ENCODE results near the gene NTRK3.

The NTRK3 gene

DNA sequence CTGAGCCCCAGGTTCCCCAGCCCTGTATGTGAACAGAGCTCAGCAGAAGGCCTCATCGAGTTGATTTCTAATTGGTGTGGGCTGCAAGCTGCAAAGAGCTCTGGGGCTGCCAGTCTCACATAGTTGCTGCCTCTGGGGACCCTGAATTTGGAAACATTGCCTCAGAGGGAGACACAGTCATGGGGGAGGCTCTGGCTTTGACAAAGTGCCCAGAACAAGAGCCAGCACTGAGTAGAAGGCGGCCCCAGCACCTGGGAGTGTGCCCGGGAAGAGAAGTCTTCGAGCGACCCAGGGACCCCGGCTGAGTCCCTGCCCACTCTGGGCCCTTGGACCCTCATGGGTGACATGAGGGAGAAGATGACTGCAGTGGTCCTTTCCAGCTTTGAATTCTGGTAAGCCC, 7.3 kb downstream of the NTRK3 start:
- no peak overlapping the region for H3K4me3 Mint-ChIP-seq
- no peaks in the 10 kb centered on the region for H3K9me3 Mint-ChIP-seq
- H3K27me3 Mint-ChIP-seq: peaks cover 30% of the 10 kb centered on the region
- intact Hi-C loops (cut with micrococcal nuclease): loop anchor here (10.0 kb wide), 1 partner anchor 1324 kb away; no protein-coding TSS in a partner anchor
- H3K4me1 Mint-ChIP-seq (ENCODE audit: low read depth): peaks cover 5% of the 10 kb centered on the region
- no peaks in the 10 kb centered on the region for H3K36me3 Mint-ChIP-seq (ENCODE audit: low read depth)
- no peak overlapping the region for H3K27ac Mint-ChIP-seq

DNA sequence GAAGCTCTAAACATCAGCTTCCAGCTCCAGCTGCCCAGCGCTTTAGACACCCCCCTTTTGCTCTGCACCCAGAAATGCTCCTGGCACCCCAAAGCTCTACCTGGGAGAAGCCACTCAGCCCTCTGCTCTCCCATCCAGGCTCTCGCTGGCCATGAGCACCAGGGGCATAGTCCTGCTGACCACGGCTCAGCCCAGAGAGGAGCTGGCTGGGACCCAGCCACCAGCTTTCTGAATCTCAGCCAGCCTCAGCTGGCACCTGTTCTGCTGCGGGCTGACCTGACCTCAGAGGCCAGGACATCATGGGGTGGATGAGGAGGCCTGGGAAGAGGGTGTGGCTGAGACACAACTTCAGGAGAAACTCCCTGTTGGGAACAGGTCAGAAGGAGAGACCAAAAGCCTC, 8.6 kb downstream of the NTRK3 start:
- Mint-ChIP-seq H3K9me3 (no peaks in the 10 kb centered on the region), H3K27ac (no peak overlapping the region), H3K36me3 (ENCODE audit: low read depth) (no peaks in the 10 kb centered on the region), H3K27me3 (peaks cover 18% of the 10 kb centered on the region), H3K4me3 (no peak overlapping the region), H3K4me1 (ENCODE audit: low read depth) (peaks cover 5% of the 10 kb centered on the region)
- intact Hi-C loops (cut with micrococcal nuclease): loop anchor here (10.0 kb wide), 1 partner anchor 1323 kb away; no protein-coding TSS in a partner anchor

DNA sequence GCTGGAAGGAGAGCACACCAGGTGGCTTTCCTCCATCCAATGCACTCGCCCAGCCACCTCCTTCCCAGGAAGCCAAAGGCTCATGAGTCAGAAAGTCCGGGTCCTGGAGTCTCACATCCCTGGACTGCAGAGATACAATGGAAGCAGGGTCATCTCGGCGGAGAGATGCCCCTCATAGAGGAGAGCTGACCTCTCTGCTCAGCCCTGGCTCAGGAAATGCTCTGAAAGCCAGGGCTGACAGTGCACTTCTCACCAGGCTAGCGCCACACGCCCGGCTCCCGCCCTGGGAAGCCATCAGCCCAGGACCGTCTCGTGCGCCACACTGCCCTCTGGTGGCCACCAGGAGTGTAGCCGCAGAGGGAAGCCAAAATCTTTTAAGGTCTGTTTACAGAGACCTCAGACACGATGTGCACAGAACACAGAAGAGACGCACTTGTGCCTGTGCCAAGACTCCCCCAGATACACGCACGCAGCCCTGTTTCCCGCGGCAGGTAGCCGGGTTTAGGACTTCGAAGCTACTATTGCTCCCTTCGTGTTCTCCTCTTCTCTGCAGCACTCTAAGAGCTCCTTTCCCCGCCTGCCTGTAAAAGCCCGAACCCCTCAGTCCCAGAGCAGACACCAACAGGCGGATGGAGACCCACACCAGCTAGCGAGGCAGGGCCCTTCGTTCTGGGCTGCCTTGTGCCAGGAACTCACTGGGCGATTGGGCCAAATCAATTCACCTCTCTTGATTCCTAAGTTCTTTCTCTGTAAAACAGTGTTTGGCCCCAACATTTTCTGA, 9.7 kb downstream of the NTRK3 start:
- Mint-ChIP-seq H3K27me3 (peaks cover 13% of the 10 kb centered on the region), H3K4me1 (ENCODE audit: low read depth) (peaks cover 5% of the 10 kb centered on the region), H3K4me3 (no peak overlapping the region), H3K9me3 (no peaks in the 10 kb centered on the region), H3K27ac (no peak overlapping the region), H3K36me3 (ENCODE audit: low read depth) (no peaks in the 10 kb centered on the region)
- intact Hi-C loops (cut with micrococcal nuclease): loop anchor here (10.0 kb wide), 1 partner anchor 1322 kb away; no protein-coding TSS in a partner anchor

DNA sequence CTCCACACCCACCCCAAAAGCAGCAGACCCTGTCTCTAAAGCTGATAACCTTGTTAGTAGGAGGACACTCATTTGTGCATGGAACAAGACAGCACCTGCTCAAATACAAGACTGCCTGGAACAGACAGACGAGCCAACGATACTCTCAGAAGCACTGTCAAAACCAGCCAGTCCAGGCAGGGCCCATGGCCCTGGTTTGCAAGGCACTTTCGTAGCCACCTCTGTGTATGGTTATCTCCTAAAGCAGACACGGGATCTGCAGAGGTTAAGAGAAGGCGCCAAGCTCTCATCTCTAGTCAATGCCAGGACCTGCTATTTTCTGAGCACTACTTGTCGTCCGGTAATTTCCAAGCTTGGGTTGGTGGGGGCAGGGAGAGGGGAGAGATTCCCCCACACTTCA, 10.5 kb downstream of the NTRK3 start:
- Mint-ChIP-seq H3K36me3 (ENCODE audit: low read depth) (no peaks in the 10 kb centered on the region), H3K4me1 (ENCODE audit: low read depth) (peaks cover 5% of the 10 kb centered on the region), H3K27me3 (peaks cover 13% of the 10 kb centered on the region), H3K9me3 (no peaks in the 10 kb centered on the region), H3K4me3 (no peak overlapping the region), H3K27ac (no peak overlapping the region)
- intact Hi-C loops (cut with micrococcal nuclease): loop anchor here (10.0 kb wide), 1 partner anchor 1321 kb away; no protein-coding TSS in a partner anchor

DNA sequence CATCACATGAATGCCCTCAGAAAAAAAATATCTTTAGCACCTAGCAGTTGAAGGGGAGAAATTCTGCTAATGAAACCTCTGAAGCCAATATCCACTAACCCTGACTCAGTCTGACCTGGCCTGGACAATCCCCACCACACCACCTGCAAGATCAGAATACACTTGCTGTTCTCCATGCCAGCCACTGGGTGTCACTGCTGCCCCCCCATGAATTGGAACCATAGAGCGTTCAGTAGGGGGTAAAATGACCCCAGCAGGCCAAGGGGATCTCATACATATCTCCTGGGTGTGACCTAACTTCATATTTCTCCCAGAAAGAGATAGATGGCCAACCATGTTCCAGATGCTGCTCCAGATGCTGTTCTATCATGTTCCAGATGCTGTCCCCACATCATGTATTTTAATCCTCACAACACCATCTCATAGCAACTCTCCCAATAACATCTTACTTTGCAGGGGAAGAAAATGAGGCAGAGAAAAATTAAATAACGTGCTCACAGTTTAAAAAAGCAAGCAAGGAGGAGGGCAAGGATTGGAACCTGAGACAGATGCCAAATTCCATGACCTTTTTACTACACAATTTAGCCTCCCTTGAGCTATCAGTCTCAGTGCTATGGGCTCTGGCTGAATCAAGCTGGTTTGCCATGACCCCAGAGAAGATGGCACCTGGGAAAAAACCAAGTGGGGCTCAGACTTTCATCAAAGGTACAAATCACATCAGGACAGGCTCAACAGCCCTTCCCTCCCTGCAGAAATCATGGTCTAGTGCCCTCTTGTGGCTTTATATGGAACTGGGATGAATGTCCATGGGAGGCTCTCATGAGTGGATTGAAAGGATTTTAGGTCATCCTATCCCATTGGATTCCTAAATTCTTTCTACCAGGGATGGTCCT, 12.4 kb downstream of the NTRK3 start:
- Mint-ChIP-seq H3K4me3 (no peak overlapping the region), H3K9me3 (no peaks in the 10 kb centered on the region), H3K27me3 (peaks cover 16% of the 10 kb centered on the region), H3K27ac (no peak overlapping the region), H3K36me3 (ENCODE audit: low read depth) (no peaks in the 10 kb centered on the region), H3K4me1 (ENCODE audit: low read depth) (peaks cover 5% of the 10 kb centered on the region)
- intact Hi-C loops (cut with micrococcal nuclease): loop anchor here (10.0 kb wide), 1 partner anchor 1319 kb away; no protein-coding TSS in a partner anchor

DNA sequence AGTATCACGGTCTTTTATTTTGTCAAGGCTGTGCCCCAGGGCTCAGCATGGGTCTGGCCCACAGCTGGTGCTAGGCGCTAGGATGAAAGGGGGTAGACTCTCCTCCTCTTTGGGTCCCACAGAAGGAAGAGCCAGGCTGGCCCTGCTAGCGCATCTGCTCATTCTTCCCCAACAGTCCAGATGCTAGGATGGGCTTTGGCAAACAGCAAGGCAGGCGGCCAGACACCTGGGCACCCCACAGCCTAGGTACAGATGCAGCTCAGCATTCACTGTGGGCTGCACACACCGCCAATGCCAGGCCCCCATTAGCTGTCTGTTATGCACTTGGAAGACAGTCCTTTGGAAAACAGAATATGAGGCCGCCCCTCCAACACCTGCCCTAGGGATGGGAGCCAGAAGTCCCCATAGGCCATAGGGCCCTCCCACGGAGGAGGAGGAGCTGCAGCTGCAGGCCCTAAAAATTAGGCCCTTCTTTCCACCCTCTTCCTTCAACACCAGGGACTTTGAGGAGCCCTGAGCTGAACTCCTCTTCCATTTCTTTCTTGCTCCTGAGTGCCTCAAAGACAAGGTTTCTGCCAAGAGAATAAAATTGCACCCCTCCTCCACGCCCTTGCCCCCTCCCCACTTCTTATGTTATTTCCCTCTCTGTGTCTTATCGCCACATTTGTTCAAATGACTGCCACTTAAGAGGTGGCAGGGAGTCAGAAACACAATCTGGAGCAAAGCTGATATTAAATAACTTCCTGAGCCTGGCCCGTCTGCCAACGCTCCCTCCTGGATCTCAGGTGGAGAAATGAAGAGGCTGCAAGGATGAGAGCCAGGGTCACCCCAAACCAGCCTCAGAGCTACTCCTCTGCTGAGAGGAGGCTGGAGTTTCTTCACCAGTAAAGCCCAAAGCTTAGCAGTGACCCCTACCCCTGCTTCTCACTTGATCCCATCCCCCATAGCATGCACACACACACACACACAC, 13.7 kb downstream of the NTRK3 start:
- Mint-ChIP-seq H3K27ac (no peak overlapping the region), H3K4me3 (no peak overlapping the region), H3K9me3 (no peaks in the 10 kb centered on the region), H3K36me3 (ENCODE audit: low read depth) (no peaks in the 10 kb centered on the region), H3K27me3 (peaks cover 16% of the 10 kb centered on the region), H3K4me1 (ENCODE audit: low read depth) (peaks cover 5% of the 10 kb centered on the region)
- intact Hi-C loops (cut with micrococcal nuclease): loop anchor here (10.0 kb wide), 1 partner anchor 1318 kb away; no protein-coding TSS in a partner anchor

DNA sequence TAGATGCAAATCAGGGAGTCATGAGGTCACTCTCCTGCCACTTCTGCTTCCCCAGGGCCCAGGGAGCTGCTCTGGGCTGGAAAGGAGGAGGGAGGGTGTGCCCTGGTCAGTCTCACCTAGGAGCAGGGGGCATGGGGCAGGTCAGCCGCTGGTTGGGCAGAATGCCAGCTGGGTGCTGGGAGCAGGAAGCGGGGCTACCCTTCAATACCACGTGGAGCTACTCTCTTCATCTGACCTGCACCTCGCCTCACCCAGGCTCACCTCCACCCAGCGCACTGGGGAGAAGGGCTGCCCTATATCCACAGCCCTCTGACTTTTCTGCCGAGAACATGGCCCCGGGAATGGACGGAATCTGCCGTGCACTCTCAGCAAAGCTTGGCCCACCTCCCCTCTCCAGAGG, 15.1 kb downstream of the NTRK3 start:
- H3K27me3 Mint-ChIP-seq: peaks cover 7% of the 10 kb centered on the region
- no peaks in the 10 kb centered on the region for H3K36me3 Mint-ChIP-seq (ENCODE audit: low read depth)
- H3K9me3 Mint-ChIP-seq: no peaks in the 10 kb centered on the region
- intact Hi-C loops (cut with micrococcal nuclease): loop anchor here (10.0 kb wide), 1 partner anchor 1317 kb away; no protein-coding TSS in a partner anchor
- H3K4me1 Mint-ChIP-seq (ENCODE audit: low read depth): peaks cover 2% of the 10 kb centered on the region
- no peak overlapping the region for H3K27ac Mint-ChIP-seq
- H3K4me3 Mint-ChIP-seq: no peak overlapping the region

DNA sequence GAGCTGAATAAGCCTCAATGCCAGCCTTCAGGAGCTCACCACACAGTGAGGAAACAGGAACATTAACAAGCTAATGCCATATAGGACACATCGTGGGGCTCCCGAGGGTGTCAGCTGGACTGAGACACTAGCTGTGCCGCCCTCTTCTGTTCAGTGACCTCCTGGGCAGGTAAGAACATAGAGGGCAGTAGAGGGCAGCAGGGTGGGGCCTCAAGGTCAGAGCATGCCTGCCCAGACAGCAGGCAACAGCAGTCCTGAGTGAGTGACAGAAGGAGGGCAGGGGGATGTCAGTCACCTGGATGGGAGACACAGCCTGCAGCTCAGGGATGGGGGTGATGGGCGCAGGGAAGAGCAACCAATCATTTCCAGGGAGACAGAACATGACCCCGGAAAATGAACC, 15.5 kb downstream of the NTRK3 start:
- intact Hi-C loops (cut with micrococcal nuclease): loop anchor here (10.0 kb wide), 1 partner anchor 1316 kb away; no protein-coding TSS in a partner anchor
- H3K27ac Mint-ChIP-seq: no peak overlapping the region
- H3K4me1 Mint-ChIP-seq (ENCODE audit: low read depth): no peaks in the 10 kb centered on the region

DNA sequence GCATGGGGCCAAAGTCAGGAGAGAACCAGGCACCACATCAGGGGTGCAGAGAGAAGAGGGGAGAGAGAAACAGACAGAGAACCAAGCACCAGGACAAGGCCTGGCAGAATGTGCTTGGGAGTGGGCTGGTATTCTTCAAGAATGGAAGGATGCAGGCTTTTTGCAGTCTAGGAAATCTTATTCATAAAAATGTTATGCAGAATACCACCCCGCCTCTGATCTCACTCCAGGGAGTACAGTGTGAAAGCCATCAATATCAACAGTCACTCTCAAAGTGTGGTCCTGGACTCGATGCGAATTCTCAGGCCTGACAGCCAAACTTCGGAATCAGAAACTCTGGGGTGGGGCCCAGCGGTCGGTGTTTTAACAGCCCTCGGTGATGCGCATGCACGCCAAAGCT, 16.9 kb downstream of the NTRK3 start:
- H3K36me3 Mint-ChIP-seq (ENCODE audit: low read depth): no peaks in the 10 kb centered on the region
- H3K4me3 Mint-ChIP-seq: no peak overlapping the region
- H3K27ac Mint-ChIP-seq: no peak overlapping the region
- no peaks in the 10 kb centered on the region for H3K4me1 Mint-ChIP-seq (ENCODE audit: low read depth)
- peaks cover 4% of the 10 kb centered on the region for H3K27me3 Mint-ChIP-seq
- intact Hi-C loops (cut with micrococcal nuclease): no loop called here
- H3K9me3 Mint-ChIP-seq: no peaks in the 10 kb centered on the region

More for the DNA sequence above, 15.5 kb downstream of the NTRK3 start:
- Mint-ChIP-seq H3K36me3 (ENCODE audit: low read depth) (no peaks in the 10 kb centered on the region), H3K4me3 (no peak overlapping the region), H3K9me3 (no peaks in the 10 kb centered on the region), H3K27me3 (peaks cover 6% of the 10 kb centered on the region)

DNA sequence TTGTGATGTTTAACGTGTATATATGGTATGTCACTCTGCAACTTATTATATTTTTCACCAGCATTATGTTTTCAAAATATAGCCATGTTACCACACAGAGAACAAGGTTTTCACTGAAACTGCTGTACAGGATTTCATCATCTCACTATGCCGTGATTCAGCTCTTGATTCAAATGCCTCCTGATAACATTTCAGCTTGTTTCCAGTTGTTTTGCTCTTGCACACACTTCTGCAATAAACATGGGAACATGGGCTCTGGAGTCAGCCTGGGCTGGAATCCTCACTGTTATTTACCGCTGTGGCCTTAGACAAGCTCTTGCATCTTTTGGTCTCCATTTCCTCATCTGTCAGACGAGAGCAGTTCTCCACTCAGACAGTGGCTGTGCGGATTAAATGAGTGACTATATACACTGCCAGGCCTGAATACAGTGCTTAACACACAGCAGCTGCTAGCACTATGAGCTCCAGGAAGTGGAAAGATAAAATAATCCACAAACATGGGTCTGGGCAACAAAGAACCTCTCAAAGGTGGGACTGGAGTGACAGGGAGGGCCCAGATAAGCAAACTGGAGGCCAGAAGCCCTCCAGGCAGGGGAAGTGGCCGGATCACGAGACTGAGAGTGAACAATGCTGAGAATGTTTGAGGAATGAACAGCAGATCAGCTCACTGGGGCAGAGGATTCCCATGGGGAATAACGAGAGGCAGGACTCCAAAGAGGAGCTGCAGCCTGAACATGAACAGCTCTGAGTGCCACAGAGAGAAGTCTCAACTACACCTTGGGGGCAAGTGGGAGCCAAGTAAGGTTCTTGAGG, 17.7 kb downstream of the NTRK3 start:
- Mint-ChIP-seq H3K4me3 (no peak overlapping the region), H3K4me1 (ENCODE audit: low read depth) (no peaks in the 10 kb centered on the region), H3K27me3 (peaks cover 4% of the 10 kb centered on the region), H3K36me3 (ENCODE audit: low read depth) (no peaks in the 10 kb centered on the region), H3K27ac (no peak overlapping the region), H3K9me3 (no peaks in the 10 kb centered on the region)
- intact Hi-C loops (cut with micrococcal nuclease): no loop called here

DNA sequence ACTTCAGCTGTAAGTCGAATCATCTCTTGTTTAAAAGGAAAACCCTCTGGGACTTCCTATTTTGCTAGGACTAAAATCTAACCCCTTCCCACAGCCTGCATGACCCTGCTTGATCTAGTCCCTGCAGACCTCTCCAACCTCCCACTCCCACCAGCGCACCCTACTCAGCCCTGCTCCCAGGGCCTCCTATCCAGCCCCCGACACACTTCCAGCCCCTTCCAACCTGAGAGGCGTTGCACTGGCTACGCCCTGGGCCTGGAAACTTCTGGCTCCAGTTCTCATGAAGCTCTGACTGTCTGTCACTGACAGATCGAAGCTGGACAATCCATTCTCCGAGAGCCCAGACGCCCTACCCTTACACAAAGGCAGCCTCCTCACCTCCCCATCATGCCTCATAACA, 21.8 kb downstream of the NTRK3 start:
- no peaks in the 10 kb centered on the region for H3K36me3 Mint-ChIP-seq (ENCODE audit: low read depth)
- intact Hi-C loops (cut with micrococcal nuclease): no loop called here
- H3K27ac Mint-ChIP-seq: no peak overlapping the region
- no peaks in the 10 kb centered on the region for H3K9me3 Mint-ChIP-seq
- no peak overlapping the region for H3K4me3 Mint-ChIP-seq
- peaks cover 1% of the 10 kb centered on the region for H3K27me3 Mint-ChIP-seq
- no peaks in the 10 kb centered on the region for H3K4me1 Mint-ChIP-seq (ENCODE audit: low read depth)

DNA sequence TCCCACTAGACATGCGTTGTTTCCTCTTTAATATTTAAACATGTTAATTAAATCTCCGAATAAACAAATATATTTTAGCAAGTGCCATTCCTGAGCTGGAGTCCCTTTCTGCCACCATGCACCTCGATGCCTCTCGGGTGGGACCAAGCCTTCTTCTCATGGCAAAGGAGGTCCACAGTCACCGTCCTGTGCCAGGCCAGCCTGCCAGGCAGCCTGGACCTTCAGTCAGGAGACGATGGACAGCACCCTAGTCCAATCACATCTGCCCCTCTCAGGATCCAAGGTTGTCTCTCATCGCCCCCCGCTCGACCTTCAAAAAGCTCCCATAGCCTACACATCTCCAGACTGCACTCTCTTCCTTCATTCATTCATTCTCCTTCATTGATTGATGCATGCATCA, 22.6 kb downstream of the NTRK3 start:
- Mint-ChIP-seq H3K27ac (no peak overlapping the region), H3K4me1 (ENCODE audit: low read depth) (no peaks in the 10 kb centered on the region), H3K9me3 (no peaks in the 10 kb centered on the region), H3K27me3 (peaks cover 1% of the 10 kb centered on the region), H3K4me3 (no peak overlapping the region), H3K36me3 (ENCODE audit: low read depth) (no peaks in the 10 kb centered on the region)
- intact Hi-C loops (cut with micrococcal nuclease): no loop called here
